Stimulated activated CD4-positive, alpha-beta T cell treated with anti-CD3 and anti-CD28 coated beads, Interleukin-1b, Interleukin-23, amount 100 ng/mL, for 1 hour (primary cell): Measurements from ENCODE around the gene C11orf24.
A peak's percentile ranks its signal among the peaks of the same experiment; 100 is the strongest.
"Not testable (repeated sequence)": the region's sequence is repeated elsewhere in the genome, so short reads cannot be mapped to it uniquely, and the experiment has no call there.

ENCODE experiments used
- DNase-seq, 2 donors: peaks; one replicate each; pipeline ENCODE4 v3.0.0-alpha.2; 2020; ENCODE audit warnings: low read depth in 2 of 2

The C11orf24 gene

GRCh38 chr11:68251765-68252164, 20.0 kb downstream of the C11orf24 start:
- no peak for DNase-seq

GRCh38 chr11:68244912-68245311, 26.9 kb downstream of the C11orf24 start:
- DNase-seq: not testable (repeated sequence)

- DNase-seq: not testable (repeated sequence)
Measured at GRCh38 chr11:68243847-68244246, 27.9 kb downstream of the C11orf24 start.

GRCh38 chr11:68242616-68243015, 29.2 kb downstream of the C11orf24 start:
- no peak for DNase-seq

GRCh38 chr11:68231621-68232020, 40.2 kb downstream of the C11orf24 start:
- no peak for DNase-seq

DNA sequence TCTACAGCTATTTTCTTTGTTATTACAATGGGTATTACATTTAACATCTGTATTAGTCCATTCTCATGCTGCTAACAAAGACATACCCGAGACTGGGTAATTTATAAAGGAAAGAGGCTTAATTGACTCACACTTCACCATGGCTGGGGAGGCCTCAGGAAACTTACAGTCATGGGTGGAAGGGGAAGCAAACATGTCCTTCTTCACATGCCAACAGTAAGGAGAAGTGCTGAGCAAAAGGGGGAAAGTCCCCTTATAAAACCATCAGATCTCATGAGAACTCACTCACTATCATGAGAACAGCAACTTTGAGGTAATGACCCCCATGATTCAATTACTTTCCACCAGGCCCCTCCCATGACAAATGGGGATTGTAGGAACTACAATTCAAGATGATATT, 42.2 kb downstream of the C11orf24 start:
- no peak for DNase-seq

GRCh38 chr11:68226421-68226820, 45.4 kb downstream of the C11orf24 start:
- DNase-seq: no peak

DNA sequence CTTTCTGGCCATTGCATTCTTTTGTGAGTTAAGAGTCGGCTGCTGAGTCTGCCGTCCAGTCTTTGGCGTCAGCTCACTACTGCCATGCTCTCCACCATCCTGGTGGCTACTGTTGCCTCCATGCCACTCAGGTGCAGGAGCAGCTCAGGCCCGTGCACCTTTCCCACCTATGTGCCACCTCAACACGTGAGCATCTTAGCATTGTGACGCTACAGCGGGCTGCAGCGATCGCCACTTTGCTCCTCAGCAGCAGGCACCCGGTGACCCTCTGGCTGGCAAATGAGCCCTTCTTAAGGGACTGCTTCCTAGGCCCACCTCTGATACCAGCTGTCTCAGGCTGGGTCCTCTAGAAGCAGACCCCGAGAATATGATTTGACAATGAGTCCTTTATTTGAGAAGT, 47.2 kb downstream of the C11orf24 start:
- no peak for DNase-seq

DNA sequence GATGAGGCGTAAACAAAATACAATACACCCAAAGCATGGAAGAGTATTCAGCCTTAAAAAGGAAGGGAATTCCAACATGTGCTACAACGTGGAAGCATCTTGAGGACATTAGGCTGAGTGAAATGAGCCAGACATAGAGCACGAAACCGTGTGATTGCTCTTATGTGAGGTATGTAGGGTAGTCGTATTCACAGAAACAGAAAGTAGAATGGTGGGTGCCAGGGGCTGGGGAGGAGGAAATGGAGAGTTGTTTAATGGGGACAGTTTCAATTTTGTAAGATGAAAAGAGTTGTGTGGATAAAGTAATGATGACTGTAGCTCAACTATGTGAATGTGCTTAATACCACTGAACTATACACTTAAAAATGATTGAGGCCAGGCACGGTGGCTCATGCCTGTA, 48.5 kb downstream of the C11orf24 start:
- no peak for DNase-seq

- DNase-seq: no peak
Measured at GRCh38 chr11:68221406-68221805, 50.4 kb downstream of the C11orf24 start.

DNA sequence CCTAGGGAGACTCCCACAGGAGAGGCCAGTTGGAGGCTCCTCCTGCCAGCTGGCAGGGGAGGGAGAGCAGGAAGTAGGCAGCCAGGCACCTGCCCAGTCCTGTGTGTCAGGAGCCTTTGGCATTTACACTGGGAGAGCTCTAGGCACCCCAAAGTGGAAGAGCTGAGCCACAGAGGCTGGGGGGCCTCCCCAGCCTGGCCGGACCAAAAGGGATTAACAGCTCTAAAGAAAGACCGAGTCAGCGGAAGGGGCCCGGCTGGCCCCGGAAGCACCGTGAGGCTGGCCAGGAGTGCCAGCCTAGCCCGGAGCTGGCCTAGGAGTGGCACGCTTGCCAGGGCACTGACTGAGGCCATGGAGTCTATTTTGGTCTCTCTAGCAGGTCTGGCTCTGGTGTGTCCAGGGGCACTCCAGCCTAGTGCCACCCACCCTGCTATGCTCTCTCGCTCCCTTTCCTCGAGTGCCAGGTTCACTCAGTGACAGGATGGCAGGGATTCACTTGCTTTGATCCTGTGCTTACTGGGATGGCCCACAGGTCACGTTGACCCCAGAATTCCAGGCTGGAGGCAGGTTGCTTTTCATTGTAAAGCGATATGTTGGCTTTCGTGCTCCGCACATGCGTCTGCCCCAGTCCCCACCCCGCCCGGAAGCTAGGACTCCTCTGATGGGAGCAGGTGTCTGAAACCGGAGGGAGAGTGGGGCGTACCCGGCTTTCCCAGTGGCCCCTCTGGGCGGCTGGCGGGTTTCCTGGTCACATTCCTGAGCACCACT, 55.4 kb downstream of the C11orf24 start:
- no peak for DNase-seq

DNA sequence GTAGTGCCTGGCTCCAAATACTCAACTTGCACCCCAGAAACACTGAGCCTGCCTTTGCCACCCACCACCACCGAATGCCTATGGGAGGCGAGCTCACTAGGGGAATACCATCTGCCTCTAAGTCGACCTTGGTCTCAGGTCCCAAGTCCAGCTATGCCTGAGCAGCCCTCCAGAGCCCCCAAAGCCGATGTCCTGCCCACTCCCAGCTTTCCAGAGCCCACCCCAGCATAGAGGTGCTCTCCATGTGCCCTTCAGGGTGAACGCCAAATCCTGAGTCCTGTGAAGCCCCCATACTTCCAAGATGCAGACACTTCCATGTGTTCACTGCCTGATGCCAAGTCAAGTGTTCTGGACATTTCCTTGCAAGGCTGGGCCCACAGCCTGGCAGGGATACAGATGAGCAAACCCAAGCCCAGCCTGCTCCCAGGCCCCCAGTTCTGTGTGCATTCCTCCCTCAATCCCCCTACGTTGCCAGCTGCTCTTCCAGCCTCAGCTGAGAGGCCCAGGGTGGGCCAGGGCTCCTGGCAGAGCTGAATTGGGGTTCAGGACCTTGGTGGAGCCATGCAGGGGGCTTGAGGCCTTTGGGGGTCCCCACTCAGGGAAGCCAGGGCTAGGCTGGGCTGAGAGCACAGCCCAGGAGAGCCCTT, 56.1 kb downstream of the C11orf24 start:
- DNase-seq: no peak

GRCh38 chr11:68215087-68215445, 56.7 kb downstream of the C11orf24 start:
- DNase-seq: no peak

- DNase-seq: no peak
Measured at GRCh38 chr11:68214173-68215086, 57.3 kb downstream of the C11orf24 start.

DNA sequence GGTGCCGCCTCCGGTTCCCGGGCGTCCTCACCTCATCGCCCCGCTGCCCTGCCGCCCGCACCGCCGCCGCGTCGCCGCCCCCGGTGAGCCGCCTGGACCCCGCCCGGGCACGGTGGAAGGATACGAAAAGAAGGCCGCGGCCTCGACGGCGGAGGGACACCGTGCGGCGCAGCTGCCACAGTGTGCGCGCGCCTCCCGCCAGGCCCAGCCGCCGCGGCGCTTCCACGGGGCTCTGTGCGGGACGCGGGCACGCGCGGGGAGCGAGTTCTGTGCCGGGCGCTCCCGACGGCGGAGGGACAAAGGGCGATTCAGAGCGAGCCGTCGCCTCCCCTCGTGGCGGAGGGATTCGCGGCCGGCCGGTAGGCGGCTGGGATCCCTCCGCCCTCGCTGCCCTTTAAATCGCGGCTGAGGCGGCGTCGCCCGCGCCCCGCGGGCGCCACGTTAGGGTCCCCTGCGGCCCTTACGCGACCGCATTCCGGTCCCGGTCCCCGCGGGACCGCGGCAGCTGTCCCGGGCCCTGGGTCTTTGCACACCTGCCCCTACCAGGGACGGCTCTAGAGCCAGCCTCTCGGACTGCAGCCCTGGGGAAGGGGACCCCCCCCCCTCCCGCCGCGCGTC, 58.1 kb downstream of the C11orf24 start:
- DNase-seq: peak; percentile 61 to 63

DNA sequence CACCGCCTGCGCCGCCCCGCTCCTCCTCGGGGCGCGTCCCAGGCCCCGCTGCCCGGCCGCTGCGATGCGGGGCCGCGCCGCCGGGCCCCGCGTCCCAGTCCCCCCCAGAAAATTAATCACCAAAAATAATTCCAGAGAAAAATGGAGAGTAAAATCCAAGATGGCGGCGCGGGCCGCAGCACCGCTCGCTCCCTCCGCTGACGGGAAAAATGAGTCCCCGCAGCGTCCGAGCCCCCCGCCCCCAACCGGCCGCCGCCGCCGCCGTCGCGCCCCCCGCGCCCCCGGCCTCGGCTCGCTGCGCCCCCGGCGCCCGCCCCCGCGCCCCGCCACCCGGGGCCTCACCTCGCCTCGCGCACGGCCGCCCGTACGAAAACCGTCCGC, 58.6 kb downstream of the C11orf24 start, which contains the start of gene KMT5B:
Gene KMT5B (minus strand): TSS at position 162 of the 381 bp plus-strand sequence. CDS start 23,220 bp downstream, outside the sequence.
- peak in 1 of 2 donors; percentile 35 for DNase-seq

DNA sequence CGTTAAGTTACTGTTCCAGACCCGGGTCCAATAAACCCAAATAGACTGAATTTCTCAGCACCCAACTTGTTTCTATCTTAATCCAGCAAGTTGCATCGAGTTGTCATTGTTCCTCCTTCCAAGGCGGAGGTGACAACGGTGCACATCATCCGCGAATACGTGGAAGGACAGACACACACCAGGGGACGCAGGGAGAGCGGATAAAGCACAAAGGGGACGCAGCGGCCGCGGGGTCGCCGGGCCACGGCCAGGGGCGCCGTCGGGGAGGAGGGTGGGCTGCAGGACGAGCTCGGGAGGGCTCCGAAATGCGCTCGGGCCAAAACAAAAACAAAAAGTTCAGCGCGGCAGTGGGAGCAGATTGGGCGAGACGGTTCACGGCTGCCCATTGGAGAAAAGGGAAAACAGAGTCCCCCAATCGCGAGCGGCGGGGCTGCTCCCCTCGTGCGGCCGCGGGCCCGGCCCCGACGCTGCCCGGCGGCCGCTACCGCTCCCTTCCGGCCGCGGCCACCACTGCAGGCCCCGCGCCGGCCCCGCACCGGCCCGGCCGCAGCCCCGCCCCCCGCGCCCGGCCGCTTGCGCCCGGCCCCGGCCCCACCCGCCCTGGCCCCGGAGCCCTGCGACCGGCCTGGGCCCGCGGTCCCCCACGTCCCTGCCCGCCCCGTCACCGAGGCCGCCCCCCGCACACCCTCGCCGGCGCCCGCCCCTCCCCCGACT, 59.2 kb downstream of the C11orf24 start:
- peak in 1 of 2 donors; percentile 19 for DNase-seq

DNA sequence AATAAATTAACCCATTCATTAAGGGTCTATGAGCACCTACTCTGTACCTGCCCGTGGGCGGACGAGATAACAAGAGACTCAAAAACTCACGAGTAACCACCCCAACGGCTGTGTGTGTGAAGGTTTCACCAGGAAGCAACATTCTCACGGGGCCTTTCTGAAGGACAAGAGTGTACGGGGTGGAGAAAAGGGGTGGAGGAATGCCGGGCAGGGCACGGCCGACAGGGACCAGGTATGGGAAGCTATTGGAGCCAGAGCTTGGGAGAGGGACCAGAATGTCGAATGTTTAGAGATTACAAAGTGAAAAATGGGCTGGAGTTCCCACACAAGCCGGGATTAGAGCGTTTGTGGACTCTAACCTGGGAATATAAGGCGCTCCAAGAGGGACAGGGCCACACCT, 60.2 kb downstream of the C11orf24 start:
- DNase-seq: no peak
